Neural crest cell (in vitro differentiated cells): ENCODE data around the gene RCAN3. TPM values are rescaled to one million over a fixed set of nuclear protein-coding genes. Genes with fewer than 3 reads are reported as not detected.
"Not testable (repeated sequence)": the region's sequence is repeated elsewhere in the genome, so short reads cannot be mapped to it uniquely, and the experiment has no call there.

Source experiments
- DNase-seq: peaks from one replicate; pipeline ENCODE4 v3.0.0; 2021; ENCODE audit warnings: low read depth, mixed read lengths, low spot score
- H3K27ac Mint-ChIP-seq: one replicate; pipeline ENCODE4 v1.8.0; 2021; ENCODE audit warnings: mild to moderate bottlenecking, mixed read lengths; ENCODE audit not compliant: unreplicated experiment
- H3K27me3 Mint-ChIP-seq: 2 replicates; pipeline ENCODE4 v1.8.0; 2021; ENCODE audit warnings: low read depth, mild to moderate bottlenecking, mixed read lengths
- H3K36me3 Mint-ChIP-seq: 2 replicates; pipeline ENCODE4 v1.8.0; 2021; ENCODE audit warnings: low read depth, mild to moderate bottlenecking, mixed read lengths
- H3K4me1 Mint-ChIP-seq: 2 replicates; pipeline ENCODE4 v1.8.0; 2021; ENCODE audit warnings: mixed read lengths
- H3K4me3 Mint-ChIP-seq: one replicate; pipeline ENCODE4 v1.8.0; 2021; ENCODE audit warnings: mild to moderate bottlenecking, mixed read lengths
- H3K9me3 Mint-ChIP-seq: 2 replicates; pipeline ENCODE4 v1.8.0; 2021; ENCODE audit warnings: mixed read lengths
- CTCF ChIP-seq: fragments of 200-600 bp; sonication (generic); conservative IDR thresholded peaks from 2 replicates; pipeline ENCODE4 v1.5.0; 2021; ENCODE audit warnings: antibody characterized with exemption, mild to moderate bottlenecking
- total RNA-seq: library from RNA; stranded (reverse); gene quantifications from 2 replicates; pipeline ENCODE4 v1.2.1, GENCODE V29; 2021

RCAN3 gene
- total RNA-seq, 1 donor from 2014 or later: 2.2 TPM

GRCh38 chr1:24547195-24547594 lies 44.6 kb downstream of the RCAN3 start:
- peaks cover 26% of the 10 kb centered on the region for H3K27me3 Mint-ChIP-seq
- no peak overlapping the region for H3K4me3 Mint-ChIP-seq
- DNase-seq: no peak
- H3K4me1 Mint-ChIP-seq: peaks cover 11% of the 10 kb centered on the region
- TF ChIP-seq CTCF: no peak
- no peak overlapping the region for H3K27ac Mint-ChIP-seq
- no peaks in the 10 kb centered on the region for H3K9me3 Mint-ChIP-seq
- H3K36me3 Mint-ChIP-seq: no peaks in the 10 kb centered on the region

- H3K27ac Mint-ChIP-seq: no peak overlapping the region
- DNase-seq: no peak
- H3K4me1 Mint-ChIP-seq: peaks cover 14% of the 10 kb centered on the region
- H3K9me3 Mint-ChIP-seq: no peaks in the 10 kb centered on the region
- no peaks in the 10 kb centered on the region for H3K36me3 Mint-ChIP-seq
- TF ChIP-seq CTCF: no peak
- H3K27me3 Mint-ChIP-seq: peaks cover 29% of the 10 kb centered on the region
- H3K4me3 Mint-ChIP-seq: no peak overlapping the region
Observed at GRCh38 chr1:24548070-24548469, 45.4 kb downstream of the RCAN3 start.

- peaks cover 39% of the 10 kb centered on the region for H3K27me3 Mint-ChIP-seq
- not testable (repeated sequence) for H3K27ac Mint-ChIP-seq, H3K9me3 Mint-ChIP-seq, DNase-seq, H3K36me3 Mint-ChIP-seq, H3K4me3 Mint-ChIP-seq
- H3K4me1 Mint-ChIP-seq: peaks cover 14% of the 10 kb centered on the region
Observed at GRCh38 chr1:24549210-24549609, 46.6 kb downstream of the RCAN3 start.

GRCh38 chr1:24551290-24551959 lies 48.8 kb downstream of the RCAN3 start:
- no peak overlapping the region for H3K4me3 Mint-ChIP-seq
- TF ChIP-seq CTCF: no peak
- H3K36me3 Mint-ChIP-seq: no peaks in the 10 kb centered on the region
- H3K4me1 Mint-ChIP-seq: peaks cover 15% of the 10 kb centered on the region
- H3K27me3 Mint-ChIP-seq: peaks cover 50% of the 10 kb centered on the region
- no peaks in the 10 kb centered on the region for H3K9me3 Mint-ChIP-seq
- H3K27ac Mint-ChIP-seq: peak overlapping the region; percentile 19
- DNase-seq: no peak

GRCh38 chr1:24551960-24552571 lies 49.4 kb downstream of the RCAN3 start:
- TF ChIP-seq CTCF: no peak
- DNase-seq: no peak
- H3K36me3 Mint-ChIP-seq: no peaks in the 10 kb centered on the region
- H3K27ac Mint-ChIP-seq: peak overlapping the region; percentile 19
- H3K4me3 Mint-ChIP-seq: no peak overlapping the region
- no peaks in the 10 kb centered on the region for H3K9me3 Mint-ChIP-seq
- H3K27me3 Mint-ChIP-seq: peaks cover 56% of the 10 kb centered on the region
- H3K4me1 Mint-ChIP-seq: peaks cover 18% of the 10 kb centered on the region

GRCh38 chr1:24553931-24554330 lies 51.3 kb downstream of the RCAN3 start:
- DNase-seq: no peak
- H3K9me3 Mint-ChIP-seq: no peaks in the 10 kb centered on the region
- peaks cover 63% of the 10 kb centered on the region for H3K27me3 Mint-ChIP-seq
- peaks cover 21% of the 10 kb centered on the region for H3K4me1 Mint-ChIP-seq
- H3K4me3 Mint-ChIP-seq: no peak overlapping the region
- no peak for TF ChIP-seq CTCF
- H3K36me3 Mint-ChIP-seq: no peaks in the 10 kb centered on the region
- no peak overlapping the region for H3K27ac Mint-ChIP-seq
